GM23338 (cell line): ENCODE data around the gene RUNX1.

Experiments
- CREB1 ChIP-seq: fragments of 250-450 bp; sonication (Bioruptor Pico); IDR thresholded peaks from 2 replicates; pipeline ENCODE4 v1.5.0; 2020; ENCODE audit warnings: low read depth, mild to moderate bottlenecking, moderate library complexity
- CTCF ChIP-seq, 2 experiments: fragments of 200-600 bp in 1 of 2; sonication (generic) in 1 of 2; conservative IDR thresholded peaks; 2 replicates each; pipeline versions ENCODE4 v1.5.1 to v1.6.1; 2016 to 2017; ENCODE audit warnings: antibody characterized with exemption in 2 of 2, low read depth in 2 of 2, mild to moderate bottlenecking in 2 of 2, moderate library complexity in 1 of 2
- ETS1 ChIP-seq: IDR thresholded peaks from 2 replicates; pipeline ENCODE4 v1.6.1; 2016; ENCODE audit warnings: antibody characterized with exemption
- EZH2 ChIP-seq: fragments of 200-600 bp; sonication (generic); IDR thresholded peaks from one replicate; pipeline ENCODE4 v1.8.0; 2017; ENCODE audit warnings: antibody characterized with exemption, mild to moderate bottlenecking, low read depth; ENCODE audit not compliant: unreplicated experiment
- POLR2AphosphoS5 ChIP-seq: IDR thresholded peaks from 2 replicates; pipeline ENCODE4 v1.6.1; 2016; ENCODE audit warnings: antibody characterized with exemption, low read depth
- ZNF462 ChIP-seq: fragments of 250-450 bp; sonication (Bioruptor Pico); IDR thresholded peaks from 2 replicates; pipeline ENCODE4 v1.5.0; 2020; ENCODE audit warnings: mild to moderate bottlenecking, moderate library complexity

GRCh38 chr21:34822942-34823341 is 226.2 kb downstream of the RUNX1 start:
- TF ChIP-seq ZNF462 (CRISPR knock-in tag): no peak
- no peak for TF ChIP-seq CTCF (conservative IDR thresholded peaks at IDR 0.05; ENCODE audit: low read depth in 2 of 2)
- no peak for TF ChIP-seq POLR2AphosphoS5
- TF ChIP-seq CREB1 (CRISPR knock-in tag): no peak
- TF ChIP-seq ETS1: no peak
- no peak for TF ChIP-seq EZH2
